ENCODE data around the gene FBLL1.

DNA sequence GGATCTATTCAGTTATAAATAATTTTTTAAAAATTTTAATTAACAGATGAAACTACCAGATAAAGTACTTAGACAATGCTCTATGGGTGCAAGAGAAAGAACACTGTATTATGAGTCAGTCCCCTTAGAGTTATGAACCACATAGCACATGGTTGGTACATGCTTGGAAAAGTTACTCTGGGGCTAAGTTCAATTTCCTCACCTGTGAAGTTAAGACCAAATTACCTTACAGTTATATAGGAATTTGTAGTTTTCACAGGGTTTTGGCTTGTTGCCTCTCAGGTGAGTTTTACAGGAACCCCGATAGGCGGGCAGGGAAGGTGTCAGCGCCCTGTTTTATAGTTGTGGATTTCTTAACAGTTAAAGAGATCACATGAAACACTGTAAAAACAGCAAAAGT, 48.9 kb downstream of the FBLL1 start:
- TF ChIP-seq, protein P1, sequence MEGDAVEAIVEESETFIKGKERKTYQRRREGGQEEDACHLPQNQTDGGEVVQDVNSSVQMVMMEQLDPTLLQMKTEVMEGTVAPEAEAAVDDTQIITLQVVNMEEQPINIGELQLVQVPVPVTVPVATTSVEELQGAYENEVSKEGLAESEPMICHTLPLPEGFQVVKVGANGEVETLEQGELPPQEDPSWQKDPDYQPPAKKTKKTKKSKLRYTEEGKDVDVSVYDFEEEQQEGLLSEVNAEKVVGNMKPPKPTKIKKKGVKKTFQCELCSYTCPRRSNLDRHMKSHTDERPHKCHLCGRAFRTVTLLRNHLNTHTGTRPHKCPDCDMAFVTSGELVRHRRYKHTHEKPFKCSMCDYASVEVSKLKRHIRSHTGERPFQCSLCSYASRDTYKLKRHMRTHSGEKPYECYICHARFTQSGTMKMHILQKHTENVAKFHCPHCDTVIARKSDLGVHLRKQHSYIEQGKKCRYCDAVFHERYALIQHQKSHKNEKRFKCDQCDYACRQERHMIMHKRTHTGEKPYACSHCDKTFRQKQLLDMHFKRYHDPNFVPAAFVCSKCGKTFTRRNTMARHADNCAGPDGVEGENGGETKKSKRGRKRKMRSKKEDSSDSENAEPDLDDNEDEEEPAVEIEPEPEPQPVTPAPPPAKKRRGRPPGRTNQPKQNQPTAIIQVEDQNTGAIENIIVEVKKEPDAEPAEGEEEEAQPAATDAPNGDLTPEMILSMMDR (IDR thresholded peaks at IDR 0.05), result no peak
- TF ChIP-seq POLR2AphosphoS5 (IDR thresholded peaks at IDR 0.05) (no peak), POLR2A (IDR thresholded peaks at IDR 0.05; ENCODE audit: low read depth) (no peak), EP300 (IDR thresholded peaks at IDR 0.05) (no peak)

All from esophagus muscularis mucosa (tissue), 4 donors.